Renal pelvis (tissue), 4 donors: ENCODE measurements around the gene GPBP1. TPM values are rescaled to one million over a fixed set of nuclear protein-coding genes. Genes with fewer than 3 reads are reported as not detected.

Experiments used
- DNase-seq: peaks from one replicate; pipeline ENCODE4 v3.0.0-alpha.2; 2013
- polyA plus RNA-seq, 3 donors: library from polyadenylated mRNA; unstranded; fragments of 120-200 nt; gene quantifications; one replicate each; pipeline ENCODE4 v1.2.1, GENCODE V29; 2013; ENCODE audit not compliant: insufficient read length in 3 of 3

The GPBP1 gene
- polyA plus RNA-seq, 3 donors: 128 to 170 (median 130) TPM

DNA sequence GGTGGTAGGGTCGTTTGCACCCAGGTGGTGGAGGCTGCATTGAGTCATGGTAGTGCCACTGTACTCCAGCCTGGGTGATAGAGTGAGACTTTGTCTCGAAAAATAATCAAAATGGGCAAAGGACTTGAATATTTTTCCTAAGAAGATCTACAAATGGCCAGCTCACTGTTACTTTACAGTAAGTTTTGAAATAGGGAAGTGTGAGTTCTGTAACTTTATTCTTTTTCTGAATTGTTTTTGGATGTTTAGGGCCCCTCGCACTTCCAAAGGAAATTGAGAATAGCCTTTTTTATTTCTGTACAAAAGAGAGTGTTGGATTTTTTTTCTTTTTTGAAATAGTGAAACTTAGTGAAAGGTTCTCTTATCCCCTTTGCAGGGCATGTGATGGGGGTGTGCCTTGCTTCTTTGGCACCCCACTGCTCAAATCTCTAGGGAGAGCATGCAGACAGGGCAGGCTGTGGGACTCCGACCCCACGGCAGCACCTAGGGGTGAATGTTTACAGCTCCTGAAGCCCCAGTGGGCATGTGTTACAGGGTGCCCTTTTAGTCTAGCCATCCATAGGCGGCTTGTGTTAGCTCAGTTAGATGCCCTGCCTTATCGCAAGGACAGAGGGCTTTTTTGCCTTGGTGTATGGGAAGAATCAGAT is 33.3 kb downstream of the GPBP1 start:
- DNase-seq: no peak

DNA sequence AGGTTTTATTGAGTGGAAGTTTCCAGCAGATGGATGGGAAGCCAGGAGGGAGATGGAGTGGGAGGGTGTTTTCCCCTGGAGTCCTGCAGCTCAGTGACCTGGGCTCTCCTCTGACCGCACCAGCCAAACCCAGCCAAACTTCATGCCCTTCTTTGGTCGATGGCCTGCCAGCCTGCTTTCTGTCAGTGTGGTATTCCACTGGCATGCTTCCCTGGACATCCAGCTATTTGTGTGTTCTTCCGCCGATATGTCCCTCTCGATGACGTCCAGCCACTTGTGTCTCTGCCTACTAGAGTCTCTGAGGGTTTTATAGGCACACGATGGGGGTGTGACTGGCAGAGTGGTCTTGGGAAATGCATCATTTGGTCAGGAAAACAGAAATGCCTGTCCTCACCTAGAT is 33.8 kb downstream of the GPBP1 start:
- DNase-seq: no peak

DNA sequence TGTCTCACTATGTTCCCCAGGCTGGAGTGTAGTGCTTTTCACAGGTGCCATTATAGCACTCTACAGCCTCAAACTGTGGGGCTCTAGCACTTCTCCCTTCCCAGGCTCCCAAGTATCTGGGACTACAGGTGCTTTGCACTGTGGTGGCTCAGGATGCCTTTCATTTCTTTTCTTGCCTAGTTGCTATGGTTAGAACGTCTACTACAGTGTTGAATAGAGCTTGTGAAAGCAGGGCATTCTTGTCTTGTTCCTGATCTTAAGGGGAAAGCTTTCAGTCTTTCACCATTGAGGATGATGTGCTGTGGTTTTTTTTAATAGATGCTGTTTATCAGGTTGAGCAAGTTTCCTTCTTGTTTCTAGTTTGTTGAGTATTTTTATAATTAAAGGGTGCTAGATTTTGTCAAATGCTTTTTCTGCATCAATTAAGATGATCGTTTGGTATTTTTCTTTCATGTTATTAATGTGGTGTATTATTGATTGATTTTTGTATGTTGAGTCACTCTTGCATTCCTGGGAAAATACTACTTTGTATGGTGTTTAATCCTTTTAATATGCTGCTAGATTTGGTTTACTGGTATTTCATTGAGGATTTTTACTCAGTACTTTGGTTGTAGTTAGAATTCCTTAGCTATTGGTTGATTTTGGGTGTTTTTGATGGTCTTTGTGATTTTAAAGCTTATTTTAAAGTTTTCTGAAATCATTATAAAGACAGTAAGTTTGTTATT is 35.6 kb downstream of the GPBP1 start:
- no peak for DNase-seq

DNA sequence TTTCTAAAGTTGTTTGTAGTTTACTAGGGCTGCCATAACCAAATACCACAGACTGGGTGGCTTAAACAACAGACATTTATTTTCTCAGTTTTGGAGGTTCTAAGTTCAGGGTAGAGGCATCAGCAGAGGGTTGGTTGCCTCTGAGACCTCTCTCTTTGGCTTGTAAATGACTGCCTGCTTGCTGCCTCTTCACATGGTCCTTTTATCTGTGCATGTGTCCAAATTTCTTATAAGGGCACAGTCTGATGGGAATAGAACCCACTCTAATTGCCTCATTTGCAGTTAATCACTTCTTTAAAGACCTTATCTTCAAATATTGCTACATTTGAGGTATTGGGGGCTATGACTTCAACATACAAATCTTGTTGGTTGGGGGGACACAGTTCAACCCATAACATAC is 36.8 kb downstream of the GPBP1 start:
- no peak for DNase-seq

DNA sequence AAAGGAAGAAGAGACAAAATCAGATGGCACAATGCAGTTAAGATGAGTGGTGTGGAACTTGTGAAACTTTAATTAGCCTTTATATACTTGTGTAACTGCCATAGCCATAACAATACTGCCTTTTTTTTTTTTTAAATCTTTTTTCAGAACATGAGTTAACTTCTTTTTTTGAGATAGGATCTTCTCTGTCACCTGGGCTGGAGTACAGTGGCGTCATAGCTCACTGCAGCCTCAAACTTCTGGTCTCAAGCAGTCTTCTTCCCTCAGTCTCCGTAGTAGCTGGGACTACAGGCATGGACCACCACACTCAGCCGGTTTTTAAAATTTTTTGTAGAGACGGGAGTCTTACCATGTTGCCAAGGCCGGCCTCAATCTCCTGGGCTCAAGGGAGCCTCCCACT is 37.2 kb downstream of the GPBP1 start:
- DNase-seq: no peak

DNA sequence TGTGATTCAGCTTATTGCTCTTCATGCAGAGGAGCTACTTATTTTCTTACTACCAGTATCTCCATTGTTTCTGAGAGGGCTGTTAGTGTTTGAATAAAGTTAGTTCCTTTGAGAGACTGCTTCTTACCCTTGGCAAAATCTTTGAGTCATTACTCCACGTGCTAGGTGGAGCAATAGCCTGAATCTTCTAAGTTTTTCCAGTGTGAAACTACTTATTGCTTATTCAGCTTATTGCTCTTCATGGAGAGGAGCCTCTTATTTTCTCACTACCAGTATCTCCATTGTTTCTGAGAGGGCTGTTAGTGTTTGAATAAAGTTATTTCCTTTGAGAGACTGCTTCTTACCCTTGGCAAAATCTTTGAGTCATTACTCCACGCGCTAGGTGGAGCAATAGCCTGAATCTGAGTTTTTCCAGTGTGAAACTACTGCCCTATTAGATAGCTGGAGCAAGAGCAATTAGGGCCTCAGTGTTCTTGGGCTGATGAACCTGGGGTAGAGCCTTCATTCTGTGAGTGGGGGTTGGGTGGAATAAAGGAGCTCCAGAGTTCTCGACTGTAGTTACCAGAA is 41.9 kb downstream of the GPBP1 start:
- DNase-seq: no peak

DNA sequence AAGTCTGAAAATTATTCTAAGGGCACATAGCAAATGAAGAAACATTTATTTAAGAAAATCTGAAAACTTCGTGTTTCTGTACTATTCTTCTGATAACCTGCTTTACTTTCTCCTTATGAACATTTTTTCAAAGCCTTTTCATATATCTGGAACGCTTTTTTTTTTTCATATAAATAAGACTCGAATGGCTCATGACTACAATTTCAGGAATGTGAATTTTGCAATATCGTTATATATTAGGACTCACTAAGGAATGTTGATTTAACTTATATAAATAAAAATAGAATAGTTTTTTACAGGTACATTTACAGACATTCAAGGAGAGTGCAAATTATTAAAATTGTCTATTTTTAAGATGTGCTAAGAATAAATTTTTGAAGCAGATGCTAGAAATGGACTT is 42.9 kb downstream of the GPBP1 start:
- no peak for DNase-seq

DNA sequence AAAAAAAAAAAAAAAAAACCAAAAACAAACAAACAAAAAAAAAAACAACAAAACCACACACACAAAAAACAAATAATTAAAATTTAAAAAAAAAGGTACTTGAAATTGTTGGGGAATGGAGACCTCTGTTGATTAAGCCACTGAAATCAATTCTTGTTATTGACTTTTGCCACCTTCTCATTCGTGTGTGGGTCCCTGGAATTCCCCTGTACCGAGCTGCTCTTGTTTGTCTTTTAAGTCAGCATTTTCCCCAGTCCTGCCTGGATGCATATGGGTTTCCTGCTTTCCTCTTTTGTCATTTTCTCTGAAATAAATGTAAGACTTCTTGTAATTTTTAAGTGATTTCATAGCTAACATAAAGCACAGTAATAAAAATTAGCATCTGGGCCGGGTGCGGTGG is 45.5 kb downstream of the GPBP1 start:
- DNase-seq: no peak

DNA sequence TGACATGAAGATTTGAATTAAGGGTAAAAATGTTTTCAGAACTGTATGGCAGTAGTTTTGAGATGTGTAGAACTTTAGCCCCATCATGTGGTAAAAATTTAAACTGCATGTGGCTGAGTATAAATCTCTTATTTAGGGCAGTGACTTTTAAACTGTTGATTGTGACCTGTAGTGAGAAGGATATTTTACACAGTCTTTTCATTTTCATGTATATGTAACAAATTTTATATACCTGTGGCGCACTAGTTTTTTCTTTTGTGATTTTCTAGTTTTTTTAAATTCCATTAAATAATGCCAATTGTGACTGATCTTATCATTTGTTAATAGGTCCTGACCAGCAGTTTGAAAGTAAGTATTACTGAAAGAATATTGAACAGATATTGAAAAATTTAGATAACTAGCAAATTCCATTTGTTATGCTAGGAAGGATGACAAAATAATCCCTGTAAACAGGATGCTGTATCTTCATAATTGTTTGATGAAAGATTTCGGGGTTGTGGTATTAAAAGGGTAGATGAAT is 47.2 kb downstream of the GPBP1 start:
- peak; percentile 64 for DNase-seq

DNA sequence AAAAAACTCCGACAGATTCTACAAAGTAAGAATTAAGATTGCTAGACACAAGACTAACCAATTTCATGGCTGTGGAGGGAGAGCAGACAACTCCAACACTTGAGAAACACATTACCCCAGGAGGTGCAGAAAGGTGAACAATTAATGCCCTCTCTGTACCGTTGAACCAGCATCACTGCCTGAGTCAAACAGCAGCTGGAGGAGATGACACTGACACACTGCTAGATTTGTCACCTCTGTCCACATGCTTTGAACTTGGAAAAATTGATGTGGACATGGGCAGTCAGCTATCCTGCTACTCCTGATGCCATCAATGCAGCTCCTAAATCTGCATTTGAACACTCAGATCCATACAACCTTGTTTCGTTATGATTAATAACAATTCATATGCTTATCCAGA is 51.7 kb downstream of the GPBP1 start:
- DNase-seq: no peak

DNA sequence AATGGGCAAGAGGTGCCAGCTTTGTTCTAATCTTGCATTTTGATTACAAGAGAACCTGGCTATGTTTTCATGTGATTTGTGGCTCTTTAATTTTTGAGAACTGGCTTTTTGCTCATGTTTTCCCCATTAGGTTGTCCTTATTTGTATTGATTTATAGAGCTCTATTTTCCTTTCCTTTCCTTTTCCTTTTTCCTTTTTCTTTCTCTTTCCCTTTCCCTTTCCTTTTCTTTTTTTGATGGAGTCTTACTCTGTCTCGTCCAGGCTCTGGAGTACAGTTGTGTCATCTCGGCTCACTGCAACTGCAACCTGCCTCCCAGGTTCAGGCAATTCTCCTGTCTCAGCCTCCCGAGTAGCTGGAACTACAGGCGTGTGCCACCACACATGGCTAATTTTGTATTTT is 55.5 kb downstream of the GPBP1 start:
- DNase-seq: no peak

DNA sequence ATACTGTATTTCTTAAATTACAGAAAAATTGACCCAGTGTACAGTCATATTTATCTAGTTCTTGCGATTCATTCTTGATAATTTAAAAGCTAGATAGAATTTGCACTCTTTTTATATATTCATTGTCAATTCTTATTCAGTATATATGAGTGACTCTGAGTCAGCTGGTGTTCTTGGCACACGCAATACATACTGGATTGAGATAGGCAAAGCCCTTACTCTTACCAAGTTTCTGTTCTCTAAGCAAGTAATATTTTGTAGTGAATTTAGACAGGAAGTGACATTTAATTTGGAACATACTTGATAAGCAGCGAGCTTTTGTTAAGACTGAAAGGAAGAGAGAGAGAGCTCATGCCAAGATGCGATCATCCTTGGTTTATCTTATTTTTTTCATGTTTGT is 57.7 kb downstream of the GPBP1 start:
- no peak for DNase-seq

DNA sequence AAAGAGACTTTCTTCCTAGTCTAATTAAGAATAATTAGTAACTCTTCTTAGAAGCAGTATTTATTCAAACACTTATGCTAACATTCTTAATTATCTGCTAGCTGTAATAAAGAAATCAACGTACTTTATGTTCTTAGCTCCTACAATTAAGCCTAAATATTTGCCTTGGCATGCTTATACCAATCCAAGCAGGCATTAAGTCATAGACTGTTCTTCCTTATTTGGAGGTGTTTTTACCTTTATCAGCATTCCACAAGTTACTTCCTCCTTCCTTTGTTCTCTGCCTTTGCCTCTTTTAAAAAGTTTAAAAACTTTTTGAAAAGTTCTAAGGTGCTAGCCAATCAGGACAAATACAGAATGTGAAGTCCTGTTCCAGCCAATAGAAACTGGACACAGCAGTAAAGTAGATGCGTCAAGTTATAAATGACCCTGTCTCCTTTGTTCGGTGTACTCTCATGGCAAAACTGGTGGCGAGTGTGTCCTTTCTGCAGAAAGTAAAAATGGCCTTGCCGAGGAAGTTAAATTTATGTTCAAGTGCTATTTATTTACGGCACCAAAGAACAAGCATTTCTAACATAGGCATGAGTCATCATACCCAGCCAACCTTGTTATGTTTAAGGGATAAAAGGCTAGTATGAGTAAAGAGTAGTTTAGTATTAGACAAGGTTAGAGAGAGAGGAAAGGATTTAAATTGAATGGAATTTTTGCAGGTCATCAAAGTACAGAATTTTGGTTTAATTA is 58.6 kb downstream of the GPBP1 start:
- no peak for DNase-seq

DNA sequence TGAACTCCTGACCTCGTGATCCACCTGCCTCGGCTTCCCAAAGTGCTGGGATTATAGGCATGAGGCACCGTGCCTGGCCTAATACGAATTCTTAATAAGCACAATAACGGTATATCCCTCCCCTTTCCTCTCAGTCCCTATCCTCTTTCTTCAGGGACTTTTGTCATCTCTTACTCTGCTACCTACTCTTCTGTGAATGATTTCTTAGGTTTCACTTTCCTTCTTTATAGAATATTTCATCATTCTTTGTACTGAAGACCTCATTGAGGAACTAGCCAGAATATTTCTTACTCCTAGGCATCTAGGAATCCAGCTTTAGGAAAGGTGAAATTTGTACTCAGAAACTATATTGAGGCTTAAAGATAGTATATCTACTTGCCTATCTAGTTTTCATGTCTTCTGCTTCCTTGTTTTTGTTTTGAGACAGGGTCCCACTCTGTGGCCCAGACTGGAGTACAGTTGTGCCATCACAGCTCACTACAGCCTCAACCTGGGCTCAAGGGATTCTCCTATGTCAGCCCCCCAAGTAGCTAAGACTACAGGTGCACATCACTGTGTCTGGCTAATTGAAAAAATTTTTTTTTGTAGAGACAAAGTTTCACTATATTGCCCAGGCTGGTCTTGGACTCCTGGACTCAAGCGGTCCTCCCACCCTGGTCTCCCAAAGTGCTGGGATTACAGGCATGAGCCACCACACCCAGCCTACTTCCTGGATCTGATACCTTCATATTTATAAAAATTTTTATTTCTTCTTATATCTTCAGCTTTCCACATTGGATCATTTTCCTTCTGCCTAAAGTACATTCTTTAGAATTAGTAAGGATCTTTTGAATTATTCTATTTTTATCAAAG is 69.7 kb downstream of the GPBP1 start:
- no peak for DNase-seq

DNA sequence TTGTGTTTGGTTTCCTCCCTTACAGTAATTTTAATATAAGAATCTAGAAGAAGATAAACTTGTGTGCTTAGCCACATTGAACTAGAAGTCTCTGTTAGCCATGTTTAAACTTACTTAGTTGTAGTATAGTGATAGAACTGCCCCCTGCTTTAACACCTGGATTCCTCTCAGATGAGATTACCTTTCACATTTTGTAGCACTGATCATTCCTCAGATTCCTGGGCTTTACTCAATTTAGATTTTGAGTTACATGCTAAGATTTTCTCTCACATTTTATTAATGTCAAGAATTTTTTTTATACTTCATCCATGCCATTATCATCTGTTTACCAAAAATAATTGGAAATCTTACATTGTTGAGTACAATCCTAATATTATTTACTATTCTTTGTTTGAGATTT is 70.5 kb downstream of the GPBP1 start:
- DNase-seq: no peak

DNA sequence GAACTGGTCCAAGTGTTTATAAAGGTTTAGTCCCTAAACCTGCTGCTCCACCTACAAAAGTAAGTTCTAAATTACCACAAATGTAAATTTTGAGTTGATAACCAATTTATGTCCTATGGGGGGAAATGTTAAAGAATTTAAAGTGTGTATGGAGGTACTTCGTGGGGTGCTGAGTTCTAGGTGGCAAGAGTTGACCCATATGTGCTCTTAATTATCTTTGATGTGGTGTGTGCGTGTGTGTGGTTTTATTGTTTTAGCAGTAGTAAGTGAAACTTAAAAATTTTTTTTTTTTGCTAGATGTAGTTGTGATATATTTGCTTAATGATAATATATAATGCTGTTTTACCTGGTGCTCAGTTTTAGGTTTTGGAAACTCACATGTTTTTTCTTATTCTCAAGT is 72.6 kb downstream of the GPBP1 start:
- no peak for DNase-seq

DNA sequence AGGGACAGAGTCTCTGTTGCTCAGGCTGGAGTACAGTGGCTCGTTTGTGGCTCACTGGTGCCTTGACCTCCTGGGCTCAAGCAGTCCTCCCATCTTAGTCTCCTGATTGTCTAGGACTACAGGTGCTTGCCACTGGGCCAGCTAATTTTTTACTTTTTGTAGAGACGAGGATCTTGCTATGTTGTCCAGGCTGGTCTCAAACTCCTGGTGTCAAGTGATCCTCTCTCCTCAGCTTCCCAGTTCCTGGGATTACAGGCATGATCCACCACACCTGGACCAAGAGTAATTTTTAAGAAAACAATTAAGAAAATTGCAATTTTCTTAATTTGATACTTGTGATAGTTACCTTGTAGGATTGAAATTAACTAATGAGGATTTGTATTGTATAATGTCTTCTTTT is 73.9 kb downstream of the GPBP1 start:
- no peak for DNase-seq

DNA sequence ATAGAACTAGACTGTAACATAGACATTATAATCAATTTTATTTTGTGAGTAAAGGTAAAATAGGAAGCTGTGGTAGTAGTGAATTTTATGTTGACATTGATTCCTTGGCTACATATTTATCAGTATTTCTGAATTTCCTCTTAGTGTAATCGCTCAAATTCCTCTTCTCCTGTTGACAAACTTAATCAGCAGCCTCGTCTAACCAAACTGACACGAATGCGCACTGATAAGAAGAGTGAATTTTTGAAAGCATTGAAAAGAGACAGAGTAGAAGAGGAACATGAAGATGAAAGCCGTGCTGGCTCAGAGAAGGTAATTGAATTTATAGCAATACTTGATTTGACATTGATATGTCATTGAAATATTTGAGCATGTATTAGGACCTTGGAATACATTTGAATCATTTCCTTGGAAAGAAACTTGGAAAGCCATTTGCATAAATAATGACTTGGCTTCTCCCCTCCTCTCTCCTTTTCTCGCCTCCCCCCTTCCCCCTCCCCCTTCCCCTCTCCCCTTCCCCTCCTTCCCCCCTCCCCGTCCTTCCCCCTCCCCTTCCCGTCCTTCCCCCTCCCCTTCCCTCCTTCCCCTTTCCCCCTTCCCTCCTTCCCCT is 75.5 kb downstream of the GPBP1 start:
- DNase-seq: no peak

DNA sequence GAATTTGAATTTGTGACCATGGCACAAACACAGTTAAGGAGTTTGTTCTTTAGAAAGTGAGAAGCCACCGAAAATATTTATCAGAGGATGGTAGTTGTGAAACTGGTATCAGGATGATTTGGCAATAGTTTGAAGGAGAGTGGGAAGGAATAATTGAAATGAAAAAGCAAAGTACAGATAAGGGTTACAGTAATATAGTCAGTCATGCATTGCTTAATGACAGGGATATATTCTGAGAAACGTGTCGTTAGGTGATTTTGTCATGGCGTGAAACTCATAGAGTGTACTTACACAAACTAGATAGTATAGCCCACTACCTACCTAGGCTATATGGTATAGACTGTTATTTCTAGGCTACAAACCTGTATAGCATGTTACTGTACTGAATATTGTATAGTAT is 84.2 kb downstream of the GPBP1 start:
- DNase-seq: no peak

DNA sequence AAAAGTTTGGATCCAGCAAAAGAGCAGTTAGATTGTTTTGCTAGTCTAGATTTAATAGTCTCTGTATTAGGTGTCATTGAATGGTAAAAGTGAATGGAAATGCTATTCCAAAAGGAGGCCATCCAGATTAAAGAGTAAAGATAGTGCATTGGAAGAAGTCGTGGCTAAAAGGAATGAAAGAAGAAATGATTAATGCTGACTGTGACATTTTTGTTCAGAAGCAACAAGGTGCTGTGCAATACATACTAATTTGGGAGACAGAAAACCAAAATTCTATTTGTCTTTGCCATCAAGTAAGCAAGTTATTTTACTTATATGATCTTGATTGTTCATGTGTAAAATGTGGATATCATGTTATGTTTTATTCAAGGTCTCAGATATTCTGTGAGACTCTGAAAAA is 85.1 kb downstream of the GPBP1 start:
- DNase-seq: no peak

DNA sequence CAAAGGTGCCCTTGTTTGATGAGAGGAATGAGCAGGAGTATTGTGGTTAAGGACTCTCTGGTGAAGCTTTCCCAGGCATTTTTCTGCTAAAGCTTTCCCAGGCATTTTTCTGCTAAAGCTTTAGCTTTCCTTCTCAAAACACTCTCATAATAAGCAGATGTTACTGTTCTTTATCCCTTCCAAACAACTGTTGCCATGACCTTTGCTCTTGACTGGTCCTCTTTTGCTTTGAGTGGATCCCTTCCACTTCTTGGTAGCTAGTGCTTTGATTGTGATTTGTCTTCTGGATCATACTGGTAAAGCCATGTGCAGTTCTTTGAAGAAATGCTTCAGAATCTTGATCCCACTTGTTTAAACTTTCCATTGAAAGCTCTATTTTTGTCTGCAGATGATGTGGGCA is 85.8 kb downstream of the GPBP1 start:
- no peak for DNase-seq
